ENCODE measurements around the gene CFL1.
A peak's percentile ranks its signal among the peaks of the same experiment; 100 is the strongest.

- TF ChIP-seq CTCF (conservative IDR thresholded peaks at IDR 0.05; ENCODE audit: low read length) (peak; percentile 88), EZH2phosphoT487 (IDR thresholded peaks at IDR 0.05; ENCODE audit: borderline replicate concordance) (no peak)
Measured at GRCh38 chr11:65817835-65818680, 39.9 kb downstream of the CFL1 start.
